ENCODE data around the gene HLA-DMA. TPM values are rescaled to one million over a fixed set of nuclear protein-coding genes. Genes with fewer than 3 reads are reported as not detected.

HLA-DMA gene
- total RNA-seq, 2 donors from 2014 or later = 14.5 to 26.1 TPM

DNA sequence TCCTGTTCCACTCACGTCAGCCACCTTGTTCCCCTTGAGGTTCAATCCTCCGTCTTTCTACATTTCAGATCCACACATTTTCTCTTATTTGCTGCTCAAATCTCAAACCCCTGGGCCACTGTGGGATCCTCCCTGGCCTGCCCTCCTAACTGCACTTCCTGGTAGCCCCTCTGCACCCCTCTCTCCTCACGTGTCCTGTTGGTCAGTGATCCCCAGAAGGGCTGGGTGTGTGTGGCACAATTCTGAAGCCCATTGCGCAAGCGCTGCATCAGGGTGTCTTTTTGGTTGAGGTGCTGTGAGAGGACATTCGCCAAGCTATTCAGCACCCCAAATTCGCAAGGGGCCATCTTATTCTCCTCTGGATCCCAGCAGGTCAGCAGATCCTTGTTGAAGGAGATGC, 14.4 kb downstream of the HLA-DMA start:
- H3K27ac ChIP-seq = no peak overlapping the region
- DNase-seq = no peak
- no peaks in the 10 kb centered on the region for H3K4me1 ChIP-seq
- no peaks in the 10 kb centered on the region for H3K27me3 ChIP-seq
- H3K9me3 ChIP-seq = no peaks in the 10 kb centered on the region
- TF ChIP-seq CTCF (IDR thresholded peaks at IDR 0.05) = no peak
- no peak overlapping the region for H3K9ac ChIP-seq (ENCODE audit: low read depth in 2 of 2, low read length in 2 of 2)
- H3K4me3 ChIP-seq = no peak overlapping the region
- no peaks in the 10 kb centered on the region for H3K36me3 ChIP-seq
- intact Hi-C loops (cut with DNase I) = no loop called here

DNA sequence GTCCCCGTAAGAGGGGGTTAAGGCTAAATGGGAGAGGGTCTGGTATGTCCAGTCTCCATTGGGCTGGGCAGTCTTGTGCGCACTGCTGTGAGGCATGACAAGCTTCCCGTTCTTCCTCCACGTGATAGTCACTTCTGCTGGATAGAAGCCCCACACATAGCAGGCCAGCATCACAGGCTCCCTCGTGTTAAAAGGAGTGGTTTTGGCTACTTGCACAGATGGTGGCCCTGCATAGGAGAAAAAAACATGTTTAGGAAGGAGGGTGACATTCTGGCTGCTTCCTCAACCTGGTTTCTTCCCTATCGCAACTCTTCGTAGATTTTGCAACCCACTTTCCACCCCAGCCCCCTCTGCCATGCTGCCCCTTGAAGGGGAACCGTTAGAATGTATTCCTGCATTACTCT, 15.7 kb downstream of the HLA-DMA start:
- Histone ChIP-seq H3K4me3 (no peak overlapping the region), H3K27ac (peak overlapping the region; percentile 17), H3K9ac (ENCODE audit: low read depth in 2 of 2, low read length in 2 of 2) (no peak overlapping the region), H3K27me3 (no peaks in the 10 kb centered on the region), H3K4me1 (no peaks in the 10 kb centered on the region), H3K9me3 (no peaks in the 10 kb centered on the region), H3K36me3 (no peaks in the 10 kb centered on the region)
- no peak for DNase-seq
- intact Hi-C loops (cut with DNase I) = no loop called here
- TF ChIP-seq CTCF (IDR thresholded peaks at IDR 0.05) = no peak

GRCh38 chr6:32936239-32937152, 16.4 kb downstream of the HLA-DMA start:
- no peak overlapping the region for H3K4me3 ChIP-seq
- DNase-seq = no peak
- intact Hi-C loops (cut with DNase I) = no loop called here

DNA sequence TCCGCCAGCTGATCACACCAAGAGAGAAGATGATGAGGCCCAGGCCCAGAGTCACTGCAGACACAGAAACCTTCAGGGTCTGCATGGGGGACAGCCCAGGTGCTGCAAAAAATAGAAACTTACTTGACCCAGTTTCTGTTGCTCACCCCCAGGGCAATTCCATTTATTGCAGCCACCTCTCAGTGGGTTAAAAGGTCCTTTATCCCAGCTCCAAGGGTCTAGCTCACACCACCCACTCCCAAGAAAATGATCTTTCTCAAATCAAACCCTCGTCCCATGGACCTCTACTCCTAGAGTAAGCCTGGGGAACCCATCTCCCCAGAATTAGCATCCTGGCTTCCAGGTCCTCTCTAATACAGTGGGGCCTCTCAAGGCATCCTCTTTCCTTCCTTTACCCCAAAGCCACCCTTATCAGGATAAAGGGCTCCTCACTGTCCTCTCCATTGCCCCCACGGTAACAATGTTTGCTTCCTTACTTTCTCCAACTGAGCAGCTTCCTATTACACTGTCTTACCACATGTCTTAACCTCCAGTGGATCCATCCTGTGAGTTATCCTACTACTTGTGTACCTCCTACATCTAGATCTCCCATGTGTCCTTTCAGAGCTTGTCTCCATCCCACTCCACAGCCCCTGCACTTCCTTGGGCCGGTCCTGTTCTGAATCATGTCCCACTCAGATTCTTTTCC, 17.2 kb downstream of the HLA-DMA start:
- no peak overlapping the region for H3K27ac ChIP-seq

More at GRCh38 chr6:32936239-32937152, 16.4 kb downstream of the HLA-DMA start:
- H3K4me1 ChIP-seq = no peaks in the 10 kb centered on the region
- no peaks in the 10 kb centered on the region for H3K27me3 ChIP-seq
- H3K27ac ChIP-seq = peak overlapping the region; percentile 17
- no peaks in the 10 kb centered on the region for H3K36me3 ChIP-seq
- no peaks in the 10 kb centered on the region for H3K9me3 ChIP-seq
- no peak for TF ChIP-seq CTCF (IDR thresholded peaks at IDR 0.05)
- no peak overlapping the region for H3K9ac ChIP-seq (ENCODE audit: low read depth in 2 of 2, low read length in 2 of 2)

More for the DNA sequence above, 17.2 kb downstream of the HLA-DMA start:
- intact Hi-C loops (cut with DNase I) = no loop called here
- no peak overlapping the region for H3K4me3 ChIP-seq
- no peaks in the 10 kb centered on the region for H3K9me3 ChIP-seq
- H3K4me1 ChIP-seq = no peaks in the 10 kb centered on the region
- H3K9ac ChIP-seq (ENCODE audit: low read depth in 2 of 2, low read length in 2 of 2) = no peak overlapping the region
- H3K36me3 ChIP-seq = no peaks in the 10 kb centered on the region
- DNase-seq = no peak
- H3K27me3 ChIP-seq = no peaks in the 10 kb centered on the region
- no peak for TF ChIP-seq CTCF (IDR thresholded peaks at IDR 0.05)
